Endodermal cell (in vitro differentiated cells): ENCODE data around the gene KRT25. TPM values are rescaled to one million over a fixed set of nuclear protein-coding genes. Genes with fewer than 3 reads are reported as not detected.
A peak's percentile ranks its signal among the peaks of the same experiment; 100 is the strongest.

Experiments used
- DNase-seq: peaks from one replicate; pipeline ENCODE4 v3.0.0-alpha.2; 2017
- H3K27ac ChIP-seq: 2 replicates; pipeline ENCODE4 v1.5.1; 2013; ENCODE audit warnings: mild to moderate bottlenecking, low read depth, low read length, moderate library complexity
- H3K27me3 ChIP-seq: 2 replicates; pipeline ENCODE4 v1.6.1; 2013; ENCODE audit warnings: mild to moderate bottlenecking, low read length, moderate library complexity; ENCODE audit not compliant: insufficient read depth, control insufficient read depth, poor library complexity, severe bottlenecking
- H3K36me3 ChIP-seq: 2 replicates; pipeline ENCODE4 v1.7.0; 2013; ENCODE audit warnings: mild to moderate bottlenecking, low read length, moderate library complexity; ENCODE audit not compliant: control insufficient read depth, insufficient read depth
- H3K4me1 ChIP-seq: one replicate; pipeline ENCODE4 v1.7.0; 2013; ENCODE audit warnings: low read length; ENCODE audit not compliant: control insufficient read depth, insufficient read depth
- H3K4me3 ChIP-seq: 2 replicates; pipeline ENCODE4 v1.5.1; 2013; ENCODE audit warnings: mild to moderate bottlenecking, low read length, moderate library complexity
- H3K9ac ChIP-seq: 2 replicates; pipeline ENCODE4 v1.6.1; 2013; ENCODE audit warnings: mild to moderate bottlenecking, low read length, moderate library complexity; ENCODE audit not compliant: poor library complexity, severe bottlenecking; ENCODE audit errors: extremely low read depth
- H3K9me3 ChIP-seq: 2 replicates; pipeline ENCODE4 v1.6.1; 2013; ENCODE audit warnings: mild to moderate bottlenecking, low read length, moderate library complexity; ENCODE audit not compliant: control insufficient read depth
- H3K27ac Mint-ChIP-seq: 2 replicates; pipeline ENCODE4 v1.8.0; 2020; ENCODE audit warnings: mixed read lengths
- H3K27me3 Mint-ChIP-seq: 2 replicates; pipeline ENCODE4 v1.8.0; 2021; ENCODE audit warnings: mild to moderate bottlenecking, mixed read lengths; ENCODE audit not compliant: insufficient read depth
- H3K36me3 Mint-ChIP-seq: 2 replicates; pipeline ENCODE4 v1.8.0; 2020; ENCODE audit warnings: low read depth, mixed read lengths
- H3K4me1 Mint-ChIP-seq: 2 replicates; pipeline ENCODE4 v1.8.0; 2020; ENCODE audit warnings: mixed read lengths
- H3K4me3 Mint-ChIP-seq: 2 replicates; pipeline ENCODE4 v1.8.0; 2020; ENCODE audit warnings: mild to moderate bottlenecking, moderate library complexity, mixed read lengths
- H3K9me3 Mint-ChIP-seq: 2 replicates; pipeline ENCODE4 v1.8.0; 2020; ENCODE audit warnings: mild to moderate bottlenecking, mixed read lengths
- CTCF ChIP-seq: fragments of 200-600 bp; sonication (generic); conservative IDR thresholded peaks from 2 replicates; pipeline ENCODE4 v1.5.0; 2021; ENCODE audit warnings: antibody characterized with exemption, mild to moderate bottlenecking
- WGBS, 2 experiments: methylation state at CpG; one replicate each; pipeline versions ENCODE4 v1.1.5 to v1.1.7; 2013; ENCODE audit warnings: missing lambda C conversion rate in 2 of 2, mixed read lengths in 1 of 2; ENCODE audit not compliant: insufficient coverage in 1 of 2, insufficient read length in 1 of 2; 5-methylcytosine and 5-hydroxymethylcytosine counted together
- total RNA-seq, 2 donors: library from RNA; stranded (reverse); fragmentation: NEBNext Ultra II Directional in 1 of 2; extraction: Animal tissue kit (Norgen Biotek cat#: 25700) in 1 of 2; gene quantifications; 2 replicates in 1 of 2; 3 replicates in 1 of 2; pipeline ENCODE4 v1.2.1, GENCODE V29; 2021

Gene KRT25
- total RNA-seq, 2 donors from 2014 or later, result not detected

GRCh38 chr17:40738553-40738952 is 16.6 kb downstream of the KRT25 start:
- Mint-ChIP-seq H3K9me3 (peaks cover 29% of the 10 kb centered on the region), H3K4me1 (peaks cover 11% of the 10 kb centered on the region), H3K27me3 (peaks cover 17% of the 10 kb centered on the region), H3K4me3 (no peak overlapping the region), H3K36me3 (peaks cover 2% of the 10 kb centered on the region), H3K27ac (no peak overlapping the region)
- H3K4me1 ChIP-seq, result peaks cover 5% of the 10 kb centered on the region
- DNase-seq, result no peak
- peak; percentile 27 for TF ChIP-seq CTCF
- H3K9me3 ChIP-seq, result peaks cover 27% of the 10 kb centered on the region
- H3K4me3 ChIP-seq, result no peak overlapping the region
- no peak overlapping the region for H3K9ac ChIP-seq
- no peak overlapping the region for H3K27ac ChIP-seq
- no peaks in the 10 kb centered on the region for H3K27me3 ChIP-seq
- 79 to 95% methylated on average over 3 to 4 of the region's 4 CpGs for WGBS, 2 experiments
- no peaks in the 10 kb centered on the region for H3K36me3 ChIP-seq

- no peak overlapping the region for H3K4me3 Mint-ChIP-seq
- no peak overlapping the region for H3K27ac Mint-ChIP-seq
- H3K27me3 Mint-ChIP-seq, result peaks cover 15% of the 10 kb centered on the region
- no peaks in the 10 kb centered on the region for H3K36me3 ChIP-seq
- peaks cover 19% of the 10 kb centered on the region for H3K9me3 Mint-ChIP-seq
- WGBS, 2 experiments, result 86 to 87% methylated on average over 1 of the region's 1 CpG
- H3K27me3 ChIP-seq, result no peaks in the 10 kb centered on the region
- H3K27ac ChIP-seq, result no peak overlapping the region
- TF ChIP-seq CTCF, result no peak
- peaks cover 11% of the 10 kb centered on the region for H3K4me1 Mint-ChIP-seq
- no peak for DNase-seq
- H3K4me1 ChIP-seq, result peaks cover 5% of the 10 kb centered on the region
- peak overlapping the region; percentile 39 for H3K4me3 ChIP-seq
- peaks cover 24% of the 10 kb centered on the region for H3K9me3 ChIP-seq
- H3K36me3 Mint-ChIP-seq, result no peaks in the 10 kb centered on the region
- H3K9ac ChIP-seq, result no peak overlapping the region
Measured at GRCh38 chr17:40735016-40735415, 20.1 kb downstream of the KRT25 start.

GRCh38 chr17:40734018-40734417 is 21.1 kb downstream of the KRT25 start:
- no peak overlapping the region for H3K9ac ChIP-seq
- no peaks in the 10 kb centered on the region for H3K27me3 ChIP-seq
- TF ChIP-seq CTCF, result no peak
- Mint-ChIP-seq H3K4me1 (peaks cover 11% of the 10 kb centered on the region), H3K27ac (no peak overlapping the region), H3K9me3 (peaks cover 19% of the 10 kb centered on the region), H3K4me3 (no peak overlapping the region), H3K27me3 (peaks cover 17% of the 10 kb centered on the region), H3K36me3 (no peaks in the 10 kb centered on the region)
- no peaks in the 10 kb centered on the region for H3K36me3 ChIP-seq
- no peak for DNase-seq
- 95% methylated on average over 6 of the region's 6 CpGs for WGBS, 2 experiments
- peaks cover 5% of the 10 kb centered on the region for H3K4me1 ChIP-seq
- no peak overlapping the region for H3K27ac ChIP-seq
- peak overlapping the region; percentile 47 for H3K4me3 ChIP-seq
- peaks cover 24% of the 10 kb centered on the region for H3K9me3 ChIP-seq
